ENCODE data around the gene HS6ST3.

Gene HS6ST3

DNA sequence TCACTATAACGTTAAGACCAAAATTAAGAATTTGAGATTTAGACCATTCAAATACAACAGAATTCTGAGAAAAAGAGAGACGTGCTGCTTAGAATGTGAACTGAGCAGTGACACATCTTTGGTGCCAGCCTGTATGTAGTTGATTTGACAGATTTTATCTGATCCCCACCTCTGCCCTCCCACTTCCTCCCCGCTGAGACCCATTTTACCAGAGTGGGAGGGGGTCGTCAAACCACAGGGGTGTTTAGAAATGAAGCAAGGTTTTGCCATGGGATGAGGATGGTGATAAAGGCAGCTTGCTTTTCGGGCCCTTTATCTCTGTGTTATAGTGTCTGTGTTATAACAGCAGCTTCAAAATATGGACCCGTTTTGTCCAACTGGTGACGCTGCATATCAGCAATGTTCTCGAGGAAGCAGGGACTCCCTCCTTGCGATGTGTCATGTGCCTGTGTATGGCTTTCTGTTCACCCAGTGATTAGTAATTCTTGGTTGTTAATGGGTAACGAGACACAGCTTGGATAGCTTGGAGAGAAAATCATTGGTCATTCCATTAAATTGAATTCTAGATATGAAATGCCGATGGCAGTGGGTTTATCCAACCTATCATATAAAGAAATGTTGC is 125.0 kb downstream of the HS6ST3 start:
- ATAC-seq = no peak
- H3K36me3 Mint-ChIP-seq = no peaks in the 10 kb centered on the region
- H3K27ac Mint-ChIP-seq = no peak overlapping the region

DNA sequence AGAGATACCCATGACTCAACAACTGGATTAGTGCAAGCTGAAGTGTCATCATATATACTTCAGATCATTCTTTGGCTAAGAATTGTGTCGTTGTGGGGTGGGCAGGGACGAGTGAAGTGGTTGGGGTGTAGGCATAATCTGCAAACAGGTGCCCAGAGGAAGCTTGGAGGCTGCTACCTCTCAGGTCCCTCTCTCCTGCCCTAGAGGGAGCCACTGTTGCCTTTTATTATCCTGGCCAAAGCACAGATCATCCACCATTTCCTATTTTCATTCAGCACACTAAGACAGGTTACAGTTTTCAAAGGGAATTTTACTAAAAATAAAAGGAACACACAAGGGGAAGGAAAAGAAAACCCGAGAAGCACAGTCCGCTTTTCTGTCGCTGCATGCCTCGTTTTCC is 126.6 kb downstream of the HS6ST3 start:
- H3K27me3 Mint-ChIP-seq = no peaks in the 10 kb centered on the region
- no peaks in the 10 kb centered on the region for H3K9me3 Mint-ChIP-seq
- H3K36me3 Mint-ChIP-seq = no peaks in the 10 kb centered on the region
- H3K4me3 Mint-ChIP-seq = no peak overlapping the region
- no peaks in the 10 kb centered on the region for H3K4me1 Mint-ChIP-seq
- H3K27ac Mint-ChIP-seq = no peak overlapping the region
- no peak for ATAC-seq

More for the DNA sequence above, 125.0 kb downstream of the HS6ST3 start:
- no peaks in the 10 kb centered on the region for H3K4me1 Mint-ChIP-seq
- H3K9me3 Mint-ChIP-seq = no peaks in the 10 kb centered on the region
- no peak overlapping the region for H3K4me3 Mint-ChIP-seq
- H3K27me3 Mint-ChIP-seq = no peaks in the 10 kb centered on the region

DNA sequence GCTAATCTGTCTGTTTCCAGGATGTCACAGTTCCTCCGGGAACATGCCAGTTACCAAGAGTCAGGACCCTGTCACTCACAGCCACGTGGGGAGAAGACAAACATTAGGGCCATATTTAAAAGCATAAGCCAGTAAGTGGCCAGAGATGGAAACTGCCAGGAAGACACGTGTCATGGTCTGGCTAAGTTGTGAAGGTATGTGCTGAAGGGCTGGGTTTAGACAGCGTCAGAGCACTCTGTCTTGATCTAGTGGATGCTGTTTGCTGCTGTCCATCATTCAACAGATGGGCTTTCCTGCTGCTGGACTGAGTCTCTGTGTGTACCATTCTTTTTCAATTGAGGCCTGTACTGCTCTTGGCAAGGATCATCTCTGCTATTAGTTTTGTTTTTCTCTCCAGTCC is 128.6 kb downstream of the HS6ST3 start:
- no peaks in the 10 kb centered on the region for H3K36me3 Mint-ChIP-seq
- no peaks in the 10 kb centered on the region for H3K27me3 Mint-ChIP-seq
- no peak overlapping the region for H3K4me3 Mint-ChIP-seq
- ATAC-seq = no peak
- no peak overlapping the region for H3K27ac Mint-ChIP-seq
- no peaks in the 10 kb centered on the region for H3K4me1 Mint-ChIP-seq
- H3K9me3 Mint-ChIP-seq = no peaks in the 10 kb centered on the region

DNA sequence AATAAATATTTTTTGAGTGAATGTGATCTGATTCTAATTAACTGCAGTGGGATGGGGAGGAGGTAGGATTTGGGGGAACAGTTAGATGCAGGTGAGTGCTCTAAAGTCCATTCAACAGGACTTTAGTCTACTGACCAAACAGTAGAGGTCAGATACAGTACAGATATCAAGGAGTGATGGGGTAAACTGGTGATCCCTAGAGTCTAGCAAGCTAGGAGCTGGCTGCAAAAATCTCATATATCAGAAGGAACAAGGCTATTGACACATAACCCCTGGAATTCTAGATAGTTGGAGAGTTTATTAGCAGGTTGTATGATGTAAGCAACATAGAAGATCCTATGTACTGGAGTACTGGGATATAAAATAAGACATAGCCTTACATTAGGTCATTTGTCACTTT is 131.6 kb downstream of the HS6ST3 start:
- H3K4me3 Mint-ChIP-seq = no peak overlapping the region
- H3K9me3 Mint-ChIP-seq = no peaks in the 10 kb centered on the region
- H3K27ac Mint-ChIP-seq = no peak overlapping the region
- no peaks in the 10 kb centered on the region for H3K27me3 Mint-ChIP-seq
- no peaks in the 10 kb centered on the region for H3K36me3 Mint-ChIP-seq
- H3K4me1 Mint-ChIP-seq = no peaks in the 10 kb centered on the region
- ATAC-seq = no peak

DNA sequence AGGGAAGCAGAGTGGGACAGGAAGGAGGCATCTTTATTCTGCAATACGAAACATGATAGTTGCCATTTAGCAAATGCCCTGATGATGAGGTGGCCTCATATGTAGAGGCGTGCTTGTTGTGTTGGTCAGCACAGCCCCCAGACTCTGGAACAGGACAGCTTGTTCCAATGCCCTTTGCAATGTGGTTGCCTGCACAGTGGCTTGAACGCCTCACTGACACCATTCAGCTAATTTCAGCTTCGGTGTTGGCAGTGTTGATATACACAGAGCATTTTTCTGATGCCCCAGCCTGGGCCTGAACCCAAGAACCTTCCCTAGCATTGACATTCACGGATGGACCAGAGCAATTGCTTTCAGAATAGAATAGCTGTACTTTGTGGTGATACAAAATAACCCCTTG is 133.3 kb downstream of the HS6ST3 start:
- H3K27ac Mint-ChIP-seq = no peak overlapping the region
- no peaks in the 10 kb centered on the region for H3K27me3 Mint-ChIP-seq
- no peaks in the 10 kb centered on the region for H3K9me3 Mint-ChIP-seq
- H3K4me3 Mint-ChIP-seq = no peak overlapping the region
- no peaks in the 10 kb centered on the region for H3K36me3 Mint-ChIP-seq
- H3K4me1 Mint-ChIP-seq = no peaks in the 10 kb centered on the region
- ATAC-seq = no peak

DNA sequence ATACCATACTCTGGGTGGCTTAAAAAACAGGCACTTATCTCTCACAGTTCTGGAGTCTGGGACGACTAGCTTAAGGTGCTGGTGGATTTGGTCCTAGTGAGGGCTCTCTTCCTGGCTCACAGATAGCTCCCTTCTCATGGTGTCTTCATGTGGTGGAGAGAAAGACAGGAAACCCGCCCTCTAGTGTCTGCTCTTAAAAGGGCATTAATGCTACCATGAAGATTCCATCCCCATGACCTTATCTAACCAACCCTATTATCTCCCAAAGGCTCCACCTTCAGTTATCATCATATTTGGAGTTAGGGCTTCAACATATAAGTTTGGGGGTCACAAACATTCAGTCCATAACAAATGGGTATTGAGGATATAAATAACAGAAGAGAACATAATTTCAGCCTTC is 139.4 kb downstream of the HS6ST3 start:
- ATAC-seq = no peak
- Mint-ChIP-seq H3K36me3 (no peaks in the 10 kb centered on the region), H3K27me3 (no peaks in the 10 kb centered on the region), H3K4me1 (no peaks in the 10 kb centered on the region), H3K9me3 (no peaks in the 10 kb centered on the region), H3K27ac (no peak overlapping the region), H3K4me3 (no peak overlapping the region)

DNA sequence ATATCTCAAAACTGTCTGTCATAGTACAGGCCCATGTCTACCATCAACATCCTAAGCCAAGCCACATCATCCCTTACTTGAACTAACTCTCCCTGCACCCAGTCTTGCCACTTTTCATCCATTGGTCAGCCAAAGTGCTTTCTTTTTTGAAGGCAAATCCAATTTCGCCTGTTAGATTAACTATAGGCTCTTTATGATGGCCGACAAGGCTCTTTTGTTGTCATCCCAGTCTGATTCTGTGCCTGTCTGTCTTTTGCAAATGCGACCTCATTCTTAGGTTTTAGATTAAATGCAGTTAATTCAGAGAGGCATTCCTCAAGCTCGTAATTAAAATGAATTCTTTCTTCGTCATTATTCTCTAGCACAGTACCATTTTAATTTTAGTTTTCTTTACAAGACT is 148.3 kb downstream of the HS6ST3 start:
- Mint-ChIP-seq H3K27ac (no peak overlapping the region), H3K4me1 (no peaks in the 10 kb centered on the region), H3K36me3 (no peaks in the 10 kb centered on the region), H3K4me3 (no peak overlapping the region), H3K27me3 (no peaks in the 10 kb centered on the region), H3K9me3 (no peaks in the 10 kb centered on the region)
- ATAC-seq = no peak

DNA sequence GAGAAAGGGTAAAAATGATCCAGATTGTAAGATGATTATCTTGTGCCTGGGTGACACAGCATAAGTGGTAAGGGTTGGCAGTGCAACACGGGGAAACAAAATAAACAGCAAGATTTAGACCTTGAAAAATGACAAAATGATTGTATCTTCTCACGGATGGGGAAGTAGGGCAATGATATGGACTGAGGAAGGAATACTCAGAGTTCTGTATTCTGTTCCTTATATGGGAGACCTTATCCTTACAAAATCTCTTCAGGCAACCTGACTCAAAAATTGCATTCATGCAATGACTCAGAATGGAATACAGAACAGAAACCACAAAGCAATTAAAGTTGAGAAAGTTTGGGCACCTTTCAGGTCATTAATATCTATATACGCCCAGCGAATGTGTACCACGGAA is 149.0 kb downstream of the HS6ST3 start:
- no peaks in the 10 kb centered on the region for H3K4me1 Mint-ChIP-seq
- no peak overlapping the region for H3K27ac Mint-ChIP-seq
- no peaks in the 10 kb centered on the region for H3K9me3 Mint-ChIP-seq
- H3K27me3 Mint-ChIP-seq = no peaks in the 10 kb centered on the region
- no peak for ATAC-seq
- no peaks in the 10 kb centered on the region for H3K36me3 Mint-ChIP-seq
- H3K4me3 Mint-ChIP-seq = no peak overlapping the region

DNA sequence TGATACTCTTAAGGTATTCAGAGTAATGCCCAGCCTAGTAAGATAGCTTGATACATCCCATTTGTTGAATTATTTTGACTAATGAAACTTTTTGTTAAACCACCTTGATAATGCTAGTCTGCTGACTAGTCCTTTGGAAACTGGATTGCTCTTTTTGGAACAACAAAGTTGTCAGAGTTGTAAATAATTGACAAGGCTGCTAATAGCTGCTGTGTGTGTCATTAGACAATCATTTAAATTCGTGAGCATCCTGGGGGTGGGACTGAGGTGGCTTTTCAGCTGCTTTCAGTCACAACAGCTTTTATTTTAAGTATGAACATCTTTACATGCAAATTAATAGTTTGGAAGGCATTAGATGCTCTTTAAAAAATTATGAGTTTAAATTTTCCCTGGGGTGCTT is 153.5 kb downstream of the HS6ST3 start:
- ATAC-seq = no peak
- H3K4me3 Mint-ChIP-seq = no peak overlapping the region
- H3K36me3 Mint-ChIP-seq = no peaks in the 10 kb centered on the region
- H3K27me3 Mint-ChIP-seq = no peaks in the 10 kb centered on the region
- no peak overlapping the region for H3K27ac Mint-ChIP-seq
- H3K9me3 Mint-ChIP-seq = no peaks in the 10 kb centered on the region
- H3K4me1 Mint-ChIP-seq = no peaks in the 10 kb centered on the region

DNA sequence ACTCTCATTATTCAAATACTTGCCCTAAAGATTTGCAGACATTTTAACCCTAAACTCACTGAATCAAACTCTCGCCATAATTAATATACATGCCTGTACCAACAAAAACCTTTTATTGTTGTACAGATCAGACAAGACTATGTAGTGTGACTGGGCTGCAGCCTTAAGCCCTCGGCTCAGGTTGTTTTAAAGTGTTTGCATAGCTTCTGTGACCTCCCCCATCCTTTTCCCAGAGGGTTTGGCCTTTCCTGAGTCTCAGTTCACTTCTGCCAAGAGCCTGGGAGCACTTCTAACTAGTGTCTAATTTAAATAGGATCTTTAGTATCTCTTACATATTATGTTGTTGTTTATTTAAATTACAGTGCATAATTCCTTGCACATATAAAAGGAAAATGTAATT is 158.2 kb downstream of the HS6ST3 start:
- Mint-ChIP-seq H3K9me3 (peaks cover 5% of the 10 kb centered on the region), H3K4me1 (no peaks in the 10 kb centered on the region), H3K36me3 (no peaks in the 10 kb centered on the region), H3K27me3 (no peaks in the 10 kb centered on the region), H3K4me3 (no peak overlapping the region), H3K27ac (no peak overlapping the region)
- no peak for ATAC-seq

DNA sequence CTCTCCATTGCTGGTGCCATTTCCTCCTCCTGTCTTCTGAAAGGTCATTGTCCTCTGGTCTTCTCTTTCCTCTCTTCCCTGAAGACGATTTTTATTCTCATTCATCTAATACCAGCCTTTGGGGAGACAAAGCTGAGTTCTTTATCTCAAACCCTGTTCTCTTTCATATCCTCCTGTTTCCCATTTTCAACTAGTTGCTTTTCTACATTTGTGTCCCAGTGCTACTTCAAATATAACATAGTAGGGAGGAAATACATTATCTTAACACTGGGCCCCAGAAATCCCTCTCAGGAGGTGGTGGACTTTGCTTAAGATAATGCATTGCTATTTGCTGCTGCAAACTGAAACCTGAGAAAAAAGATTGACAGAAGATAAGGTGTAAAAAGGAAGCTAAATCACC is 159.1 kb downstream of the HS6ST3 start:
- H3K36me3 Mint-ChIP-seq = no peaks in the 10 kb centered on the region
- H3K4me3 Mint-ChIP-seq = no peak overlapping the region
- H3K4me1 Mint-ChIP-seq = no peaks in the 10 kb centered on the region
- no peaks in the 10 kb centered on the region for H3K27me3 Mint-ChIP-seq
- H3K27ac Mint-ChIP-seq = no peak overlapping the region
- ATAC-seq = no peak
- H3K9me3 Mint-ChIP-seq = peaks cover 5% of the 10 kb centered on the region

DNA sequence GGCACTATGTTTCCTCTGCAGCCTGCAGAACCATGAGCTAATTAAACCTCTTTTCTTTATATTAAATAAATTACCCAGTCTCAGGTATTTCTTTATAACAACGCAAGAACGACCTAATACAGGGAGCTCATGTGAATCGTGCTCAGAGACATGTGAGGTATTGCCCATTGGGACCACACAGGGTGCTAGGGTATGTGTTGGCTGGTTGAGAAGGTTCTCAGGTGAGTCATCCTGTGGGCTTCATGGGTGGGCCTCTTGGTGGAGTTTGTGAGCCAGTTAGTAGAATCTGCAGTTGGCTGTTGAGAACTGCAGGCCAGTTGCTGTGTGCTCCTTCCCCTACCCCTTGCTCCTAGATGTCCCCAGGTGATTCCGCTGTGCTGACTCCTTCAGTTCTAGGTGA is 163.0 kb downstream of the HS6ST3 start:
- no peaks in the 10 kb centered on the region for H3K36me3 Mint-ChIP-seq
- ATAC-seq = no peak
- peaks cover 5% of the 10 kb centered on the region for H3K9me3 Mint-ChIP-seq
- no peak overlapping the region for H3K27ac Mint-ChIP-seq
- H3K4me3 Mint-ChIP-seq = no peak overlapping the region
- H3K27me3 Mint-ChIP-seq = no peaks in the 10 kb centered on the region
- H3K4me1 Mint-ChIP-seq = no peaks in the 10 kb centered on the region

DNA sequence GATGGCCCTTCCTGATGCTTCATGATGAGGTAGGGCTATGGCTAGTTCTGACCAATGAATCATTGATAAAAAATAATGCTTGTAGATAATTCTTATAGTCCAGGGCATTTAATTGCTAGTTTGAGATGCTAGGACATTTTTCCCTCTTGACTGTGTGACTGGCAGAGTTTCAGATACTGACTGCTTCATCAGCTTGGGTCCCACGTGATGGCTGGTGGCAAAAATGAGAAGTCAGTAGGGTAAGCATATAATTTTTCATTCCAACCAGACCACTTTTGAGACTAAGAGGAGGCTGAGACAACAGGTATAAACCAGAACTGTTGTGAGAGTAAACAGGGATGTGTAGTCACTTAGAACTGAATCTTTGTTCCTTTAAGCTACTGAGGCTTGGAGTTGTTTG is 183.3 kb downstream of the HS6ST3 start:
- H3K27ac Mint-ChIP-seq = no peak overlapping the region
- no peak for ATAC-seq
- H3K4me1 Mint-ChIP-seq = no peaks in the 10 kb centered on the region
- no peaks in the 10 kb centered on the region for H3K27me3 Mint-ChIP-seq
- peaks cover 15% of the 10 kb centered on the region for H3K9me3 Mint-ChIP-seq
- H3K4me3 Mint-ChIP-seq = no peak overlapping the region
- no peaks in the 10 kb centered on the region for H3K36me3 Mint-ChIP-seq

DNA sequence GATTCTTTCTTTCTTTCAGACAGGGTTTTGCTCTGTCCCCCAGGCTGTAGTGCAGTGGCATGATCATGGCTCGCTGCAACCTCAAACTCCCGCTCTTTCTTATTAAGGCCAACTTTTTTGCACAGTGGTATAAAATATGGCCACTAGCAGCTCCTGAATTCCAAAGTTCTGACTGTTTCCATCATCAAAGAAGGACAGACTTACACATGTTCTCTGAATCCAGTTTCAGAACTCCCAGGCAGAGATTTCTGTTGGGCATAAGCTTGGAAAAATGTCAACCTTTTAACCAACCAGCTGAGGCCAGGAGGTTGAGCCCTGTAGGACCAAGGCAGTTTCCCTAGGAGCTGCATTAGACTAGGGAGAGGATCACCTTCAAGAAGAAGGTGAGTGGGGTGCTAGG is 184.1 kb downstream of the HS6ST3 start:
- no peaks in the 10 kb centered on the region for H3K4me1 Mint-ChIP-seq
- no peaks in the 10 kb centered on the region for H3K36me3 Mint-ChIP-seq
- no peak overlapping the region for H3K27ac Mint-ChIP-seq
- H3K27me3 Mint-ChIP-seq = no peaks in the 10 kb centered on the region
- peaks cover 15% of the 10 kb centered on the region for H3K9me3 Mint-ChIP-seq
- ATAC-seq = no peak
- H3K4me3 Mint-ChIP-seq = no peak overlapping the region

DNA sequence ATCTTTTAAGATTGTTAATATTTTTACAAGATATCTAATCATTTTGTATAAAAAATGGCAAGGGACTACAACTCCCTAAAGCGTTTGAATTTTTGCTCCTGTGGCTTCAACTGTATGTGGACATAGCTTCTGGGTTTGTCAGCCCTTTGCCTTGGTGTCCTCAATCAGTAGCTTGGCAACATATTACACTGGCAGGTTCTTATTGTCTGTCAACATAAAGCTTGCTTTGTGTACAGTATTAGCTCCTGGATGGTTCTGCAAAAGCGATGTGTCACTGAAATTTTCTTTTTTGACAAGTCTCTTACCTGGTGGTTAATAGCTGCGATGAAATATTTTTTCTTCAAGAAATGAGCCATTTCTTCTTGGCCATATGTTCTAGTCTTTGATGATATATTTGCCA is 190.0 kb downstream of the HS6ST3 start:
- Mint-ChIP-seq H3K9me3 (peaks cover 6% of the 10 kb centered on the region), H3K4me1 (no peaks in the 10 kb centered on the region), H3K27ac (no peak overlapping the region), H3K36me3 (no peaks in the 10 kb centered on the region), H3K4me3 (no peak overlapping the region), H3K27me3 (no peaks in the 10 kb centered on the region)
- ATAC-seq = no peak

DNA sequence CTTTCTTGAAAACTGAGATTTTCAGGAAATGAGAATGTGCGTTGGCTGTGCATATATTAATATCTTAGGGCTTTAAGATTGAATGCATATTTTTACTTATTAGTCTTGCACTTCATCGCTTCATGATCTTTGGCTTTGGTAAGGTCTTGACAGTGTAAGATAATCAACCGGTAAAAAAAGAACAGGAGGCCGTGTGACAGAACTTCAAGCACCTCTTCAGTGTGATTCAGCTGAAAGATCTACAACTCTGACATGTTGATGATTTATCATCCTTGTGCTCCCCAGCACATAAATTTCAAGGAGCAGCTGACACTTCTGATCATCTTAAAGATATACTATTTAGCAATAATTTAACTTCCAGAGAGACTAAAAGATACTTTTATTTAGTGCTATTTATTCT is 195.1 kb downstream of the HS6ST3 start:
- Mint-ChIP-seq H3K27ac (no peak overlapping the region), H3K36me3 (no peaks in the 10 kb centered on the region), H3K4me1 (no peaks in the 10 kb centered on the region), H3K9me3 (peaks cover 2% of the 10 kb centered on the region), H3K4me3 (no peak overlapping the region), H3K27me3 (no peaks in the 10 kb centered on the region)
- no peak for ATAC-seq

DNA sequence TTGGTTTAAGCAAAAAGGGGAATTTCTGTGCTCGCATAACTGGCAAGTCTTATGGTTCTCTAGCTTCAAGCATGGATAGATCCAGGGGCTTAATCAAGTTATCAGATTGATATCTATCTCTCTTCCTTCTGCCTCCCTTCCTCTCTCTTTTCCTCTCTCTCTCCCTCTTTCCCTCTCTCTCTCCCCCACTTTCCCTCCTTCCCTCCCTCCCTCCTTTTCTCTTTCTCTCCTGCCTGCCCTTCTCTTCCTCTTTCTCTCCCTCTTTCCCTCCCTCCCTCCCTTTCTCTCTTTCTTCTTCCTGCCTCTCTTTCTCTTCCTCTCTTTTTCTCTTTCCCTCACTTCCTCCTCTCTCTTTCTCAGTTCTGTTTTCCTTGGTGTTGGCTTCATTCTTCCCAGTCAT is 195.8 kb downstream of the HS6ST3 start:
- H3K27me3 Mint-ChIP-seq = no peaks in the 10 kb centered on the region
- ATAC-seq = no peak
- no peaks in the 10 kb centered on the region for H3K4me1 Mint-ChIP-seq
- H3K4me3 Mint-ChIP-seq = no peak overlapping the region
- peaks cover 2% of the 10 kb centered on the region for H3K9me3 Mint-ChIP-seq
- no peak overlapping the region for H3K27ac Mint-ChIP-seq
- no peaks in the 10 kb centered on the region for H3K36me3 Mint-ChIP-seq

Data from stimulated activated memory B cell treated with anti-CD40 and anti-IgM and Interleukin-4, amounts not matched to agents 10 μg/mL and 1 μg/mL and 100 μg/mL, for 72 hours (primary cell).